ENCODE data around the gene ACAD10. TPM values are rescaled to one million over a fixed set of nuclear protein-coding genes. Genes with fewer than 3 reads are reported as not detected.

The ACAD10 gene
- total RNA-seq, 1 experiment from 2014 or later, result 25.3 TPM

DNA sequence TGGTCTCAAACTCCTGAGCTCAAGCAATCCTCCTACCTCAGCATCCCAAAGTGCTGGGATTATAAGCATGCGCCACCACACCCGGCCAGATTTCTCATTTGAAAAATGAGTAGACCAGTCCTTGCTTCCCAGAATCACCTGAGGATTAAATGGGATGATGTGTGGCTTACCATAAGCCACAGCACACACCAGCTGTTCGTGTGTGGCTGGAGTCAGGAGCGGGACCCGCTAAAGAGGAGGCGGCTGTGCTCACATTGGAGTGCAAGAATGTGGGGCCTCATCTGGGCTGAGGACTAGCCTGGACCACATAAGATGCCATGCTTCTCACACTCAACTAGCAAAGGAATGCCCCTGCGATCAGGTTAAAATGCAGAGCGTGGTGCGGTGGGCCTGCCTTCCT is 74.1 kb downstream of the ACAD10 start:
- Histone ChIP-seq H3K4me2 (ENCODE audit: low read length) (no peak overlapping the region), H3K79me2 (ENCODE audit: insufficient read depth, low read length) (no peaks in the 10 kb centered on the region), H3K9me3 (ENCODE audit: control insufficient read depth in 1 of 2, insufficient read depth in 1 of 2, low read depth in 1 of 2, low read length in 2 of 2) (no peaks in the 10 kb centered on the region), H4K20me1 (ENCODE audit: insufficient read depth) (no peaks in the 10 kb centered on the region), H3K27ac (ENCODE audit: low read depth, low read length) (no peak overlapping the region), H3K9me2 (ENCODE audit: insufficient read depth) (no peaks in the 10 kb centered on the region), H3K4me1 (ENCODE audit: control insufficient read depth in 1 of 2, insufficient read depth in 2 of 2, low read length in 2 of 2) (no peaks in the 10 kb centered on the region), H3K36me3 (ENCODE audit: control insufficient read depth in 1 of 2, insufficient read depth in 2 of 2, low read length in 2 of 2) (0 out of 4 replicates have a peak, but pooled peaks cover 0 to 4% of the 10 kb centered on the region in 2 experiments), H3K27me3 (ENCODE audit: insufficient read depth, low read length) (no peaks in the 10 kb centered on the region), H2AFZ (ENCODE audit: low read depth, low read length, poor library complexity, severe bottlenecking) (no peak overlapping the region), H3K9ac (ENCODE audit: low read length) (no peak overlapping the region), H3K4me3 (replicated peaks in 1 of 2; ENCODE audit: low read depth in 1 of 2, low read length in 2 of 2) (no peak overlapping the region)
- ChIA-PET POLR2A (no interaction called here), CTCF (no interaction called here), RAD21 (ENCODE audit: low non-redundant PET in 1 of 2, low total read pairs in 2 of 2, uncharacterized antibody in 2 of 2, unreplicated experiment in 2 of 2) (no interaction called here)
- TF ChIP-seq RAD21 (IDR thresholded peaks at IDR 0.05; ENCODE audit: low read depth) (no peak), ZBTB33 (IDR thresholded peaks at IDR 0.05; ENCODE audit: extremely low read depth, insufficient replicate concordance, low read length) (no peak), MAX (IDR thresholded peaks at IDR 0.05) (no peak), FOSL1 (IDR thresholded peaks at IDR 0.05; ENCODE audit: low read depth) (no peak), YY1 (IDR thresholded peaks at IDR 0.05; ENCODE audit: extremely low read depth, insufficient replicate concordance, low read depth, low read length) (no peak), TCF7L2 (IDR thresholded peaks at IDR 0.05; ENCODE audit: borderline replicate concordance, extremely low read depth, insufficient read depth, insufficient read length) (no peak), POLR2AphosphoS5 (IDR thresholded peaks at IDR 0.05; ENCODE audit: low read depth, low read length) (no peak), ZNF274 (IDR thresholded peaks at IDR 0.05; ENCODE audit: low read depth, low read length) (no peak), EGR1 (IDR thresholded peaks at IDR 0.05; ENCODE audit: low read depth) (no peak), CTCF (IDR thresholded peaks at IDR 0.05 in 2 of 3, conservative IDR thresholded peaks at IDR 0.05 in 1 of 3; ENCODE audit: borderline replicate concordance in 1 of 3, insufficient read depth in 1 of 3, low read depth in 2 of 3, low read length in 2 of 3) (no peak), SRF (IDR thresholded peaks at IDR 0.05; ENCODE audit: low read depth) (no peak), ZFX (IDR thresholded peaks at IDR 0.05) (no peak), SIN3A (IDR thresholded peaks at IDR 0.05; ENCODE audit: low read depth) (no peak)
- TF ChIP-seq, protein P1, sequence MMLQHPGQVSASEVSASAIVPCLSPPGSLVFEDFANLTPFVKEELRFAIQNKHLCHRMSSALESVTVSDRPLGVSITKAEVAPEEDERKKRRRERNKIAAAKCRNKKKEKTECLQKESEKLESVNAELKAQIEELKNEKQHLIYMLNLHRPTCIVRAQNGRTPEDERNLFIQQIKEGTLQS (IDR thresholded peaks at IDR 0.05), result no peak
- no peak for ATAC-seq
- intact Hi-C loops (cut with micrococcal nuclease), result no loop called here
- BruUV-seq (replicated peaks), result no TSS peak
- DNase-seq (ENCODE audit: low read depth, low spot score), result no peak

Measured in HCT116 (cell line).